ENCODE data around the gene FAM177A1. TPM values are rescaled to one million over a fixed set of nuclear protein-coding genes. Genes with fewer than 3 reads are reported as not detected.

Gene FAM177A1
- total and polyA plus RNA-seq, 2 of the 13 experiments (the other 11 are each of a cell fraction or from before 2014, with no cell fraction given), result 72.9 to 119 TPM

GRCh38 chr14:35046048-35046750, at the start of gene FAM177A1 (continued):
- TF ChIP-seq ZNF333 (CRISPR knock-in tag; IDR thresholded peaks at IDR 0.05; ENCODE audit: borderline replicate concordance) (peak; percentile 99), NPAS2 (CRISPR knock-in tag; IDR thresholded peaks at IDR 0.05; ENCODE audit: borderline replicate concordance) (no peak), HCFC1 (IDR thresholded peaks at IDR 0.05; ENCODE audit: low read depth, low read length) (peak; percentile 29; the same call in 1 of the 2 replicates), ZNF282 (IDR thresholded peaks at IDR 0.05; ENCODE audit: partially characterized antibody) (no peak), SMYD3 (CRISPR knock-in tag; IDR thresholded peaks at IDR 0.05) (peak; percentile 53), TIGD3 (CRISPR knock-in tag; IDR thresholded peaks at IDR 0.05; ENCODE audit: borderline replicate concordance) (no peak; the same call in 1 of the 2 replicates), ZNF20 (CRISPR knock-in tag; IDR thresholded peaks at IDR 0.05) (peak; percentile 98), NAIF1 (CRISPR knock-in tag; IDR thresholded peaks at IDR 0.05; ENCODE audit: borderline replicate concordance) (peak; percentile 94), CTCF (CRISPR knock-in tag; IDR thresholded peaks at IDR 0.05) (peak; percentile 48), KLF13 (CRISPR knock-in tag; IDR thresholded peaks at IDR 0.05) (peak; percentile 99), REST (IDR thresholded peaks at IDR 0.05; ENCODE audit: borderline replicate concordance in 1 of 2, low read depth in 1 of 2, low read length in 2 of 2) (no peak; a peak in 1 of 4 replicates), PAWR (CRISPR knock-in tag; IDR thresholded peaks at IDR 0.05; ENCODE audit: borderline replicate concordance) (peak; percentile 74; the same call in 1 of the 2 replicates), ARHGAP35 (CRISPR knock-in tag; IDR thresholded peaks at IDR 0.05; ENCODE audit: borderline replicate concordance) (peak; percentile 98), NFIB (CRISPR knock-in tag; IDR thresholded peaks at IDR 0.05; ENCODE audit: borderline replicate concordance) (no peak), ATF4 (CRISPR knock-in tag; IDR thresholded peaks at IDR 0.05) (peak in 1 of 2 experiments; percentile 83; a peak in 2 of 4 replicates), ZNF547 (CRISPR knock-in tag; IDR thresholded peaks at IDR 0.05) (peak; percentile 98), GABPA (IDR thresholded peaks at IDR 0.05; ENCODE audit: low read depth, low read length) (peak; percentile 81), GABPA (CRISPR knock-in tag; IDR thresholded peaks at IDR 0.05; ENCODE audit: low read depth) (peak; percentile 90), ZNF10 (CRISPR knock-in tag; IDR thresholded peaks at IDR 0.05; ENCODE audit: borderline replicate concordance, low read depth) (0 out of 2 replicates have a peak, but pooled peaks have one; percentile 93), HDAC1 (CRISPR knock-in tag; IDR thresholded peaks at IDR 0.05) (peak; percentile 98), CENPT (CRISPR knock-in tag; IDR thresholded peaks at IDR 0.05; ENCODE audit: low read depth) (peak; percentile 99), HMG20A (CRISPR knock-in tag; IDR thresholded peaks at IDR 0.05; ENCODE audit: borderline replicate concordance) (peak; percentile 9)
